ENCODE data around the gene AOC1.

- TF ChIP-seq, protein P1, sequence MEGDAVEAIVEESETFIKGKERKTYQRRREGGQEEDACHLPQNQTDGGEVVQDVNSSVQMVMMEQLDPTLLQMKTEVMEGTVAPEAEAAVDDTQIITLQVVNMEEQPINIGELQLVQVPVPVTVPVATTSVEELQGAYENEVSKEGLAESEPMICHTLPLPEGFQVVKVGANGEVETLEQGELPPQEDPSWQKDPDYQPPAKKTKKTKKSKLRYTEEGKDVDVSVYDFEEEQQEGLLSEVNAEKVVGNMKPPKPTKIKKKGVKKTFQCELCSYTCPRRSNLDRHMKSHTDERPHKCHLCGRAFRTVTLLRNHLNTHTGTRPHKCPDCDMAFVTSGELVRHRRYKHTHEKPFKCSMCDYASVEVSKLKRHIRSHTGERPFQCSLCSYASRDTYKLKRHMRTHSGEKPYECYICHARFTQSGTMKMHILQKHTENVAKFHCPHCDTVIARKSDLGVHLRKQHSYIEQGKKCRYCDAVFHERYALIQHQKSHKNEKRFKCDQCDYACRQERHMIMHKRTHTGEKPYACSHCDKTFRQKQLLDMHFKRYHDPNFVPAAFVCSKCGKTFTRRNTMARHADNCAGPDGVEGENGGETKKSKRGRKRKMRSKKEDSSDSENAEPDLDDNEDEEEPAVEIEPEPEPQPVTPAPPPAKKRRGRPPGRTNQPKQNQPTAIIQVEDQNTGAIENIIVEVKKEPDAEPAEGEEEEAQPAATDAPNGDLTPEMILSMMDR (conservative IDR thresholded peaks at IDR 0.05; ENCODE audit: low read depth, low read length): no peak
- no peak for TF ChIP-seq EZH2 (IDR thresholded peaks at IDR 0.05; ENCODE audit: low read length, unreplicated experiment)
- TF ChIP-seq EZH2phosphoT487 (IDR thresholded peaks at IDR 0.05; ENCODE audit: borderline replicate concordance, low read length): no peak
Measured at GRCh38 chr7:150835702-150836280, 16.5 kb upstream of the AOC1 start.

All from PC-3 (cell line).